PC-3 (cell line): Measurements from ENCODE around the gene CPLX3. TPM values are rescaled to one million over a fixed set of nuclear protein-coding genes. Genes with fewer than 3 reads are reported as not detected.

Experiments
- ATAC-seq: fragments of 200-7000 bp; cut with Tn5 transposase; 2 replicates; pipeline ENCODE4 v1.9.1; 2020; ENCODE audit warnings: mild to moderate bottlenecking, moderate library complexity
- BruUV-seq: library from RNA; stranded (reverse); fragments of 400-500 nt; replicated peaks from 2 replicates; lab custom pipeline; 2021; lab: Mats Ljungman, UMichigan
- CTCF ChIA-PET: fragments of 300-600 bp; sonication (Branson Sonifier 250); formaldehyde crosslinking; loops from one replicate; lab custom pipeline; 2022; ENCODE audit warnings: antibody characterized with exemption; lab: Charles Lee
- POLR2A ChIA-PET: fragments of 300-600 bp; sonication (Branson Sonifier 250); formaldehyde crosslinking; loops from one replicate; lab custom pipeline; 2022; ENCODE audit warnings: antibody characterized with exemption; ENCODE audit not compliant: unreplicated experiment; lab: Charles Lee
- DNase-seq: peaks from one replicate; pipeline ENCODE4 v3.0.0-alpha.2; 2015
- H2AFZ ChIP-seq: fragments of 300-600 bp; sonication (generic); 2 replicates; pipeline ENCODE4 v1.6.0; 2016; ENCODE audit warnings: antibody characterized with exemption, low read length
- H3F3A ChIP-seq: fragments of 300-600 bp; sonication (generic); one replicate; pipeline ENCODE4 v1.6.0; 2017; ENCODE audit warnings: antibody characterized with exemption, low read length, control low read depth, mild to moderate bottlenecking; ENCODE audit not compliant: unreplicated experiment
- H3K27ac ChIP-seq: fragments of 300-600 bp; sonication (generic); 2 replicates; pipeline ENCODE4 v1.5.1; 2016; ENCODE audit warnings: mild to moderate bottlenecking, low read length
- H3K27me3 ChIP-seq: fragments of 300-600 bp; sonication (generic); 2 replicates; pipeline ENCODE4 v1.6.1; 2016; ENCODE audit warnings: low read length, mixed read lengths
- H3K36me3 ChIP-seq: fragments of 300-600 bp; sonication (generic); 2 replicates; pipeline ENCODE4 v1.6.1; 2016; ENCODE audit warnings: low read depth, mixed run types, low read length, mixed read lengths
- H3K4me1 ChIP-seq: fragments of 300-600 bp; sonication (generic); 2 replicates; pipeline ENCODE4 v1.5.1; 2016; ENCODE audit warnings: low read length; ENCODE audit not compliant: insufficient read depth
- H3K4me2 ChIP-seq: fragments of 300-600 bp; sonication (generic); 2 replicates; pipeline ENCODE4 v1.6.0; 2016; ENCODE audit warnings: low read length
- H3K4me3 ChIP-seq: fragments of 300-600 bp; sonication (generic); 2 replicates; pipeline ENCODE4 v1.5.1; 2016; ENCODE audit warnings: mild to moderate bottlenecking, low read length, mixed read lengths
- H3K79me2 ChIP-seq: fragments of 300-600 bp; sonication (generic); 2 replicates; pipeline ENCODE4 v1.6.1; 2017; ENCODE audit warnings: low read length, mixed read lengths
- H3K9ac ChIP-seq: fragments of 300-600 bp; sonication (generic); 2 replicates; pipeline ENCODE4 v1.6.0; 2016; ENCODE audit warnings: mild to moderate bottlenecking, low read length
- H3K9me2 ChIP-seq: fragments of 300-600 bp; sonication (generic); replicated peaks from 2 replicates; pipeline ENCODE4 v1.6.1; 2016; ENCODE audit warnings: mixed run types, low read length, mixed read lengths
- H3K9me3 ChIP-seq: fragments of 300-600 bp; sonication (generic); 2 replicates; pipeline ENCODE4 v1.6.1; 2016; ENCODE audit warnings: low read length, mixed read lengths
- H4K20me1 ChIP-seq: fragments of 300-600 bp; sonication (generic); 2 replicates; pipeline ENCODE4 v1.6.1; 2016; ENCODE audit warnings: low read length, mixed read lengths
- EZH2 ChIP-seq: fragments of 300-600 bp; sonication (generic); IDR thresholded peaks from one replicate; pipeline ENCODE4 v1.6.1; 2017; ENCODE audit warnings: antibody characterized with exemption, mild to moderate bottlenecking, low read length; ENCODE audit not compliant: unreplicated experiment
- EZH2phosphoT487 ChIP-seq: fragments of 300-600 bp; sonication (generic); IDR thresholded peaks from 2 replicates; pipeline ENCODE4 v1.6.1; 2018; ENCODE audit warnings: mild to moderate bottlenecking, antibody characterized with exemption, low read length, borderline replicate concordance
- intact Hi-C: fragments of 100-400 bp; cut with micrococcal nuclease; formaldehyde crosslinking; loops from 2 replicates; pipeline ENCODE4 v1.9.0; 2023
- total RNA-seq: library from RNA; depleted of rRNA; stranded (reverse); fragments of >200 nt; gene quantifications from 2 replicates; pipeline ENCODE4 v1.2.3, GENCODE V29; 2014
- TF ChIP-seq, protein P1 (sequence below): fragments of 300-600 bp; sonication (generic); conservative IDR thresholded peaks from 2 replicates; pipeline ENCODE4 v1.5.1; 2017; ENCODE audit warnings: antibody characterized with exemption, low read depth, mild to moderate bottlenecking, low read length

Gene CPLX3
- total RNA-seq, 1 experiment from 2014 or later = not detected

DNA sequence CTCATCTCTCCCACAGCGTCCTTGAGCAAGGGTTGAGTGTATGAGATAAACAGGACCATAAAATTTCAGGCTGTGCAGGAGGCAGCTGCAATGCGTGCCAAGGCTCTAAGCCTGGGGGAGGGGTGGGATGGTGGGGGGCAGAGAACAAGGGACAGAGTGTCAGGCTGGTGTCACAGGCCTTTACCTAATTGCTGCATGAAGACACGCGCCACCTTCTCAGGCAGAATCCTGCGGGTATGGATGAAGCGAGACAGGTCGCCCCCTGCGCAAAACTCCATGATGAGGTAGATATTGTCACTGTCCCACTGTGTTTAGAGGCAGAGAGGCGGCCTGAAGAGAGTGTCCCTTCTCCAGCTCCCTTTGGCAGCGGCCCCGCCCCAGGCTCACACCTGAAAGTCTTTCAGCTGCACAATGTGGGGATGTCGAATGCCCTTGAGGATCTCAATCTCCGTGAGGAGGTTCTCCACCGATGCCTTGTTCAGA, 15.5 kb downstream of the CPLX3 start:
- Histone ChIP-seq H3K79me2 (0 out of 2 replicates have a peak, but pooled peaks cover 5% of the 10 kb centered on the region), H3K9ac (peak overlapping the region; percentile 81; the same call in 1 of the 2 replicates), H3K4me2 (peak overlapping the region; percentile 88), H3K27ac (no peak overlapping the region), H3K9me3 (no peaks in the 10 kb centered on the region), H3K4me3 (peak overlapping the region; percentile 80), H3K27me3 (no peaks in the 10 kb centered on the region), H3F3A (no peaks in the 10 kb centered on the region), H4K20me1 (no peaks in the 10 kb centered on the region), H3K4me1 (peaks cover 14% of the 10 kb centered on the region), H3K36me3 (no peaks in the 10 kb centered on the region), H2AFZ (peak overlapping the region; percentile 88; the same call in 1 of the 2 replicates), H3K9me2 (no peaks in the 10 kb centered on the region)
- intact Hi-C loops = loop anchor here (10.0 kb wide), 1 partner anchor 63 kb away; the partner anchor contains the start of gene FAM219B
- no peak for DNase-seq
- TF ChIP-seq, protein P1, sequence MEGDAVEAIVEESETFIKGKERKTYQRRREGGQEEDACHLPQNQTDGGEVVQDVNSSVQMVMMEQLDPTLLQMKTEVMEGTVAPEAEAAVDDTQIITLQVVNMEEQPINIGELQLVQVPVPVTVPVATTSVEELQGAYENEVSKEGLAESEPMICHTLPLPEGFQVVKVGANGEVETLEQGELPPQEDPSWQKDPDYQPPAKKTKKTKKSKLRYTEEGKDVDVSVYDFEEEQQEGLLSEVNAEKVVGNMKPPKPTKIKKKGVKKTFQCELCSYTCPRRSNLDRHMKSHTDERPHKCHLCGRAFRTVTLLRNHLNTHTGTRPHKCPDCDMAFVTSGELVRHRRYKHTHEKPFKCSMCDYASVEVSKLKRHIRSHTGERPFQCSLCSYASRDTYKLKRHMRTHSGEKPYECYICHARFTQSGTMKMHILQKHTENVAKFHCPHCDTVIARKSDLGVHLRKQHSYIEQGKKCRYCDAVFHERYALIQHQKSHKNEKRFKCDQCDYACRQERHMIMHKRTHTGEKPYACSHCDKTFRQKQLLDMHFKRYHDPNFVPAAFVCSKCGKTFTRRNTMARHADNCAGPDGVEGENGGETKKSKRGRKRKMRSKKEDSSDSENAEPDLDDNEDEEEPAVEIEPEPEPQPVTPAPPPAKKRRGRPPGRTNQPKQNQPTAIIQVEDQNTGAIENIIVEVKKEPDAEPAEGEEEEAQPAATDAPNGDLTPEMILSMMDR = no peak
- no peak for TF ChIP-seq EZH2phosphoT487
- no peak for TF ChIP-seq EZH2
- no peak for ATAC-seq
- ChIA-PET CTCF (interaction anchor here (0.6 kb wide), 1 partner anchor 61 kb away, joined by 3 read pairs; no protein-coding TSS in a partner anchor), POLR2A (interaction anchor here (0.6 kb wide), 1 partner anchor 510 kb away, joined by 3 read pairs; no protein-coding TSS in a partner anchor)
- BruUV-seq = no TSS peak

DNA sequence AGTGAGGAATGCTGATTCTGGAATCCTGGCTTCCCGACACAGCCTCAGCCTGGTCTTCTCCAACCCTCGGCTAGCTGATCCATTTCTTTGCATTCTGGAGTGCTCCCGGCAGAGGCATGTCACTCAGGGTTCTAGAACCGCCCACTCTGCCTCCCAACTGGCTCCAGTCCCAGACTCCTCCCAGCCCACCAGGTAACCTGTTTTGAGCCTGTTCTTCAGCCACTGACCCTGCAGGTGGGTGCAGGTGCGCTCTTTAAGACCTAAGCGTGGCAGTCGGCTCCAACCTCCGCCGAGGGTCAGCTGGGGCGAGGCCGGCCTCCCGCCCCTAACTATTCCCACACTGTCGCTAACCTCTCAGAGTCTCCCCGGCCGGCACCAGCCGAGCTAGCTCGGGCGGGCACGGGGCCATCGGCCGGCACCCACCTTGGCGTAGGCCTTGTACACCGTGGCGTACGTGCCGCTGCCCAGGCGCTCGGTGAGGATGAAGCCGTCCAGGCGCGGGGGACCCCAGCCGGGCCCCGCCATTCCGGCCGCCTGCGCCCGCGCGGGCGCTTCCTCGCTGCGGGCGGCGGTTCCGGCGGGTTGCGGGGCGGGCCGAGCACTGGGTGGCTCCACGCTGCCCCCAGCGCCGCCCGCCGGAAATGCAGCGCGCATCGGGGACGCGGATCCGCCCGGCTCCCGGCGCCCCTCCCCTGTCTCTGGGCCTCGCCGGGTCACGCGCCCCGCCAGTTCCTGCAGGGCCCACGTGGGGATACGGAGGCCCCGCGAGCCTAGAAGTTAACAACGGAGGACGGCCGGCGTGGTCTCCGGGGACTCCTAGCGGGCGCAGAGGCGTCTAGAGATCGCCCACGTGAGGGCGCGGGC, 16.4 kb downstream of the CPLX3 start, which contains the start of gene ULK3:
Gene ULK3 (minus strand): TSS at position 576 of the 864 bp plus-strand sequence. CDS start 51 bp downstream, at position 525.
- Histone ChIP-seq H3K4me2 (peak within 1 kb of the TSS; percentile 88), H3K36me3 (no peaks in the 10 kb centered on the region), H2AFZ (peak within 1 kb of the TSS; percentile 88), H3K27me3 (no peaks in the 10 kb centered on the region), H3K9me3 (no peaks in the 10 kb centered on the region), H3K27ac (peak within 1 kb of the TSS; percentile 19; the same call in 1 of the 2 replicates), H3F3A (no peaks in the 10 kb centered on the region), H3K9ac (peak within 1 kb of the TSS; percentile 81), H4K20me1 (no peaks in the 10 kb centered on the region), H3K4me3 (peak within 1 kb of the TSS; percentile 80), H3K79me2 (0 out of 2 replicates have a peak, but pooled peaks cover 5% of the 10 kb centered on the region), H3K4me1 (peaks cover 14% of the 10 kb centered on the region), H3K9me2 (no peaks in the 10 kb centered on the region)
- POLR2A ChIA-PET = interaction anchor here (0.5 to 0.6 kb wide), 2 partner anchors 98 to 509 kb away, joined by 3 read pairs; no protein-coding TSS in a partner anchor
- DNase-seq (peak; percentile 88), ATAC-seq (peak; percentile 85)
- intact Hi-C loops = loop anchor here (10.0 kb wide), 1 partner anchor 62 kb away; the partner anchor contains the start of gene FAM219B
- TF ChIP-seq, protein P1 = peak; percentile 41
- no peak for TF ChIP-seq EZH2phosphoT487
- no peak for TF ChIP-seq EZH2
- CTCF ChIA-PET = interaction anchor here (0.6 to 1.0 kb wide), 2 partner anchors 62 to 71 kb away, joined by 3 to 4 read pairs; no protein-coding TSS in a partner anchor
- BruUV-seq = TSS peak; percentile 19
